M059J (cell line): Measurements from ENCODE around the gene KLHL11. TPM values are rescaled to one million over a fixed set of nuclear protein-coding genes. Genes with fewer than 3 reads are reported as not detected.
A peak's percentile ranks its signal among the peaks of the same experiment; 100 is the strongest.

Experiments used
- DNase-seq: peaks from one replicate; pipeline ENCODE4 v3.0.0-alpha.2; 2012; ENCODE audit warnings: low read depth
- total RNA-seq: library from RNA; depleted of rRNA; stranded (reverse); fragments of >200 nt; shearing (Covaris generic); gene quantifications from 2 replicates; pipeline ENCODE4 v1.2.3, GENCODE V29; 2014; rRNA removed

The KLHL11 gene
- total RNA-seq, 1 experiment from 2014 or later, result 17.1 TPM

GRCh38 chr17:41811549-41812380 is 53.5 kb downstream of the KLHL11 start, which contains the start of gene P3H4:
Gene P3H4, minus strand, starts transcription at chr17:41811949. Its CDS starts 34 bp downstream, at chr17:41811915.
- peak; percentile 72 for DNase-seq

GRCh38 chr17:41810659-41811548 is 54.3 kb downstream of the KLHL11 start:
- DNase-seq, result no peak

GRCh38 chr17:41806685-41807445 is 58.4 kb downstream of the KLHL11 start:
- DNase-seq, result no peak

Other genes starting within 250 kb of the KLHL11 start
- gene KRT17, start 240.8 kb downstream of the KLHL11 start, total RNA-seq, result 6.7 and 8.5 TPM in 2 replicates
- 54.4 and 64.1 TPM in 2 replicates for gene EIF1, start 176.5 kb downstream of the KLHL11 start, total RNA-seq
- gene GAST, start 153.1 kb downstream of the KLHL11 start, total RNA-seq, result not detected in 2 replicates
- 0.05 and 0.07 TPM in 2 replicates for gene HAP1, start 130.8 kb downstream of the KLHL11 start, total RNA-seq
- 17.4 and 24.5 TPM in 2 replicates for gene JUP, start 78.7 kb downstream of the KLHL11 start, total RNA-seq
- gene P3H4, start 53.5 kb downstream of the KLHL11 start, total RNA-seq, result 51.6 and 88.8 TPM in 2 replicates
- 128 and 174 TPM in 2 replicates for gene FKBP10, start 52.4 kb downstream of the KLHL11 start, total RNA-seq
- gene NT5C3B, start 29.2 kb downstream of the KLHL11 start, total RNA-seq, result 54.9 and 56.2 TPM in 2 replicates
- gene KLHL10, start 27.6 kb downstream of the KLHL11 start, total RNA-seq, result not detected in 2 replicates
- gene ACLY, start 53.5 kb upstream of the KLHL11 start, total RNA-seq, result 103 and 151 TPM in 2 replicates
- 0.27 and 1.7 TPM in 2 replicates for gene ODAD4, start 65.2 kb upstream of the KLHL11 start, total RNA-seq
- gene CNP, start 101.4 kb upstream of the KLHL11 start, total RNA-seq, result 65.8 and 108 TPM in 2 replicates
- 66.6 TPM in 2 replicates for gene DNAJC7, start 152.0 kb upstream of the KLHL11 start, total RNA-seq
- 46.5 and 48.8 TPM in 2 replicates for gene NKIRAS2, start 154.7 kb upstream of the KLHL11 start, total RNA-seq
- 0.17 and 0.44 TPM in 2 replicates for gene C17orf113, start 185.2 kb upstream of the KLHL11 start, total RNA-seq
- gene ZNF385C, start 233.1 kb upstream of the KLHL11 start, total RNA-seq, result 0.81 TPM in 1 of 2 replicates, not detected in the other
- 22.3 TPM in 2 replicates for gene DHX58, start 247.3 kb upstream of the KLHL11 start, total RNA-seq